SH-SY5Y (cell line): ENCODE data around the gene NEK6.

Source experiments
- GATA2 ChIP-seq: IDR thresholded peaks from 2 replicates; pipeline ENCODE4 v1.6.1; 2011; ENCODE audit warnings: mild to moderate bottlenecking, low read depth, low read length
- GATA3 ChIP-seq: IDR thresholded peaks from 2 replicates; pipeline ENCODE4 v1.6.1; 2011; ENCODE audit warnings: low read depth, mild to moderate bottlenecking, low read length, moderate library complexity

- no peak for TF ChIP-seq GATA2
- no peak for TF ChIP-seq GATA3
Observed at GRCh38 chr9:124388275-124389048, 130.7 kb downstream of the NEK6 start.
